ENCODE measurements around the gene BCL11B. TPM values are rescaled to one million over a fixed set of nuclear protein-coding genes. Genes with fewer than 3 reads are reported as not detected.

The BCL11B gene
- total RNA-seq, 1 donor from 2014 or later = 0.16 TPM

DNA sequence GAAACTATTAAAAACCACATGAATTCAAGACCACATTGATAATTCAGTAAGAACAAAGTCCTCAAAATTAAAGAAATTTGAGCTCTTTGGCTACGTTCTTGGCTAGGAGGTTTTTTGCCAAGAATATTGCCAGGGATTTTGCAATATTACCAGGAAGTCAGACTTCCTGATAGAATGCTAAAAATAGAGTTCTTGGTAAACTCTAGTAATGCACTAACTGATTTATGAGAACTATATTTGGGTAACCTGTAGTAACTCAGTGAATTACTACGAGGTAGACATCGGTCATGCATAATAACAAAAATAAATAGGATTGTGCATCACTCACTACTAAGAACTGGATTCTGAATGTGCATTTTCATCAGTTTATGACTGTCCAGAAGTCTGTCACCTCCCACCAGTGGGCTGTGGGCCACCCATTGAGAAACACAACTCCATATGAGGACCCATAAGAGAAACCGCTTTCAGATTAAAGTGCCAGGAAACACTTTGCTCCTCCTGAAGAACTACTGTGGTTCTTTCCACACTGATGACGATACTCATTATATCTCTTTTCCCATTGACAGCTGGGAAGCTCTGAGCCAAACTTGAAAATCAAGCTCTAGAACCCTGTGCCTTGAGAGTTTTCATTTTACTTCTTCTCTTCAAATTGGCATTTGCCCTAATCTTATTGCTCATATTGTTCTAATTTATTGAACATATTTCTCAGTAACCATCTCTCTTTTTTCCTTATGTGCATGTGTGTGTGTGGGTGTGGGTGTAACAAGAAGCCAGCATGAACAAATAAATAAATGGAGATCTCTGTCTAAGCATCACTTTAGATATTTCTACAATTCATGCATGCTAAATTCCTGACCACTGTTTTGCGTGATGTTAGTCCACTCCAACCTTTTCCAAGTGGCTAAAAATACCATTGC lies 116.6 kb downstream of the BCL11B start:
- TF ChIP-seq, protein P1, sequence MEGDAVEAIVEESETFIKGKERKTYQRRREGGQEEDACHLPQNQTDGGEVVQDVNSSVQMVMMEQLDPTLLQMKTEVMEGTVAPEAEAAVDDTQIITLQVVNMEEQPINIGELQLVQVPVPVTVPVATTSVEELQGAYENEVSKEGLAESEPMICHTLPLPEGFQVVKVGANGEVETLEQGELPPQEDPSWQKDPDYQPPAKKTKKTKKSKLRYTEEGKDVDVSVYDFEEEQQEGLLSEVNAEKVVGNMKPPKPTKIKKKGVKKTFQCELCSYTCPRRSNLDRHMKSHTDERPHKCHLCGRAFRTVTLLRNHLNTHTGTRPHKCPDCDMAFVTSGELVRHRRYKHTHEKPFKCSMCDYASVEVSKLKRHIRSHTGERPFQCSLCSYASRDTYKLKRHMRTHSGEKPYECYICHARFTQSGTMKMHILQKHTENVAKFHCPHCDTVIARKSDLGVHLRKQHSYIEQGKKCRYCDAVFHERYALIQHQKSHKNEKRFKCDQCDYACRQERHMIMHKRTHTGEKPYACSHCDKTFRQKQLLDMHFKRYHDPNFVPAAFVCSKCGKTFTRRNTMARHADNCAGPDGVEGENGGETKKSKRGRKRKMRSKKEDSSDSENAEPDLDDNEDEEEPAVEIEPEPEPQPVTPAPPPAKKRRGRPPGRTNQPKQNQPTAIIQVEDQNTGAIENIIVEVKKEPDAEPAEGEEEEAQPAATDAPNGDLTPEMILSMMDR (IDR thresholded peaks at IDR 0.05) = no peak
- H3K27ac Mint-ChIP-seq (ENCODE audit: unreplicated experiment) = no peak overlapping the region
- DNase-seq (ENCODE audit: extremely low spot score, unreplicated experiment) = peak; percentile 40

DNA sequence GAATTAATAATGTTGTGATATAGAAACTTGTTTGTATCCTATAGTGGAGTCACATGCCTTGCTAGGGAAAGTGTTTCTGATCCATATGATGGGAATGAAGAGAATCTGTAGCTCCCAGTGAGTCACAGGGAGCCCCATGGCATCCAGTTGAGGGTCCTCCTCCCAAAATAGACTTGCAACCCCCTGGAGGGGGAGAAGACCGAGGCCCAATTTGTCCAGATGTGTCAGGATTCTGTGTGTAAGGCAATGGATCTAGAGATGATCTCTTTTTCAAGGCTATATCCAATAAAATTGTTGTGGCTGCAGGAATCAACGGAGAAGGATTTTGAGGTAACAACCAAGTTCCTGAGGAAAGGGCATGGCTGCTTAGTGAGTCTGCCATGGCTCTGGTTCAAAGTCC lies 121.8 kb downstream of the BCL11B start:
- Mint-ChIP-seq H3K4me3 (ENCODE audit: unreplicated experiment) (no peak overlapping the region), H3K36me3 (ENCODE audit: unreplicated experiment) (no peaks in the 10 kb centered on the region), H3K4me1 (ENCODE audit: unreplicated experiment) (no peaks in the 10 kb centered on the region), H3K27me3 (ENCODE audit: unreplicated experiment) (peaks cover 30% of the 10 kb centered on the region), H3K27ac (ENCODE audit: unreplicated experiment) (no peak overlapping the region), H3K9me3 (ENCODE audit: unreplicated experiment) (no peaks in the 10 kb centered on the region)
- DNase-seq (ENCODE audit: extremely low spot score, unreplicated experiment) = peak; percentile 23
- TF ChIP-seq, protein P1 (IDR thresholded peaks at IDR 0.05) = no peak

More for the DNA sequence above, 116.6 kb downstream of the BCL11B start:
- Mint-ChIP-seq H3K36me3 (ENCODE audit: unreplicated experiment) (no peaks in the 10 kb centered on the region), H3K4me1 (ENCODE audit: unreplicated experiment) (no peaks in the 10 kb centered on the region), H3K27me3 (ENCODE audit: unreplicated experiment) (peaks cover 26% of the 10 kb centered on the region), H3K4me3 (ENCODE audit: unreplicated experiment) (no peak overlapping the region), H3K9me3 (ENCODE audit: unreplicated experiment) (no peaks in the 10 kb centered on the region)

DNA sequence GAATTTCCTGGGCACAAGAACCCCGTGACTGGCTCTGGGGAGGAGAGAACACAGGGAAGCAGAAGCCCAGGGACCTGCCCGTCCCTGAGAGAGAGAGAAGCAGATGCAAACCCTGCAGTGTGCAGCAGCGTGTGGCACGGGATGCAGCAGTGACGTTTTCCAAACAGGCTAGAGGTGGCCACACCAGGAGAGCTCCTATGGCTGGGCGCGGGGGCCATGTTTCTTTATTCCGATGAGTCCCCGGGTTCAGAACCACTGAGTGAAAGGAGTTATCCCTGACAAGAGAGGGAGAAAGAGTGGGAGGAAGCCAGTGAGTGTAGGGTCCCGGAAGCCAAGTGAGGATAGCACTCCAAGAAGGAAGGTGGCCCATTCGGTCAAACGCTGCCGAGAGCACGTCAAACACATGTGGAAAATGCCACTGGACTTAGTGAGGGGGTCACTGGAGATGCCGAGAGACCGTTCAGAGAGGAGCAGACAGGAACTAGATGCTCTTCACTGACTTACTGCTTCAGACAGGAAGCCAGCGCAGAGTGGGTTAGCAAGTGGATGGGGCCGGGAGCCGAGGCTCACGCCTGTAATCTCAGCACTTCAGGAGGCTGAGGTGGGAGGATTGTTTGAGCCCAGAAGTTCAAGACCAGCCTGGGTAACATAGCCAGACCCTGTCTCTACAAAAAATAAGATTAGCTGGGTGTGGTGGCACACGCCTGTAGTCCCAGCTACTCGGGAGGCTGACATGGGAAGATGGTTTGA lies 123.0 kb downstream of the BCL11B start:
- H3K4me1 Mint-ChIP-seq (ENCODE audit: unreplicated experiment) = no peaks in the 10 kb centered on the region
- TF ChIP-seq, protein P1 (IDR thresholded peaks at IDR 0.05) = no peak
- peak; percentile 77 for DNase-seq (ENCODE audit: extremely low spot score, unreplicated experiment)
- no peak overlapping the region for H3K4me3 Mint-ChIP-seq (ENCODE audit: unreplicated experiment)
- no peaks in the 10 kb centered on the region for H3K9me3 Mint-ChIP-seq (ENCODE audit: unreplicated experiment)
- H3K27me3 Mint-ChIP-seq (ENCODE audit: unreplicated experiment) = peaks cover 26% of the 10 kb centered on the region
- no peak overlapping the region for H3K27ac Mint-ChIP-seq (ENCODE audit: unreplicated experiment)
- H3K36me3 Mint-ChIP-seq (ENCODE audit: unreplicated experiment) = no peaks in the 10 kb centered on the region

DNA sequence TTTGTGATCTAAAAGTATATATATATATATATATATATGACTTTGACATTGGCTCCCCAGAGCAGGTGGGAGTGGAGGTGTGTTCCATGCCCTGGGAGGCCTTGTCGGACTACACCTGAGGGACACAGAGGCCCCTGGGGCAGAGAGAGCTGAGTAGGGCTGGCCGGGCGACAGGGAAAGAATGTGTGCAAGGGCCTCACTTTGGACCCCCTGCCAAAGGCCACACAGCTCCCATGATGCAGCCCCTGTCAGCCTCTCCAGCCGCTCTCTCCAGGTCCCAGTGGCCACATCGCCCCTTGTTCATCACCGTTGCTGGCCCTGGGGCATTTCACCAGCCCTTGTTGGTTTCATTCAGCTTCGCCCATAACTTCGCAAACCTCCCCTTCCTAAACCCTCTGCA lies 123.9 kb downstream of the BCL11B start:
- peak; percentile 80 for DNase-seq (ENCODE audit: extremely low spot score, unreplicated experiment)
- H3K4me1 Mint-ChIP-seq (ENCODE audit: unreplicated experiment) = no peaks in the 10 kb centered on the region
- no peaks in the 10 kb centered on the region for H3K36me3 Mint-ChIP-seq (ENCODE audit: unreplicated experiment)
- peaks cover 25% of the 10 kb centered on the region for H3K27me3 Mint-ChIP-seq (ENCODE audit: unreplicated experiment)
- H3K9me3 Mint-ChIP-seq (ENCODE audit: unreplicated experiment) = no peaks in the 10 kb centered on the region
- H3K27ac Mint-ChIP-seq (ENCODE audit: unreplicated experiment) = no peak overlapping the region
- TF ChIP-seq, protein P1 (IDR thresholded peaks at IDR 0.05) = no peak
- no peak overlapping the region for H3K4me3 Mint-ChIP-seq (ENCODE audit: unreplicated experiment)

DNA sequence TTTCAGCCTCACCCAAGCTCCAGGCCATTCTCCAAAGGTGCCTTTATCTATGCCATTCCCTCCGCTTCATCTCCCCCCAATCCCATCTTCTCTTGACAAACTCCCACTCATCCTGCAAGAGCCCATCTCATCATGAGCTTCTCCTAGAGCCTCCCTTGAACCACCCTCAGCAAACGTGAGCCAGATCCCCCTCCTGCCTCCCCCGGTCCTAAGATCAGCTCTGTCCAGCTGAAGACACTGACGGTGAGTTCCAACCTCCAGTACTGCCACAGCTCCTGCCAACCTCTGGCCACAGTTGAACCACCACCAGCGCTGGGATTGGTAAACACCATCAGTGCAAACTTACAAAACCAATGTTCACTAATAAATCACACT lies 124.6 kb downstream of the BCL11B start:
- no peak overlapping the region for H3K27ac Mint-ChIP-seq (ENCODE audit: unreplicated experiment)
- TF ChIP-seq, protein P1 (IDR thresholded peaks at IDR 0.05) = no peak
- no peak overlapping the region for H3K4me3 Mint-ChIP-seq (ENCODE audit: unreplicated experiment)
- peak; percentile 60 for DNase-seq (ENCODE audit: extremely low spot score, unreplicated experiment)
- no peaks in the 10 kb centered on the region for H3K4me1 Mint-ChIP-seq (ENCODE audit: unreplicated experiment)
- H3K27me3 Mint-ChIP-seq (ENCODE audit: unreplicated experiment) = peaks cover 27% of the 10 kb centered on the region
- H3K9me3 Mint-ChIP-seq (ENCODE audit: unreplicated experiment) = no peaks in the 10 kb centered on the region
- no peaks in the 10 kb centered on the region for H3K36me3 Mint-ChIP-seq (ENCODE audit: unreplicated experiment)
